GM13976 (cell line): Measurements from ENCODE around the gene SKIC8.

ENCODE experiments used
- DNase-seq: peaks from one replicate; pipeline ENCODE4 v3.0.0; 2012; ENCODE audit warnings: low spot score
- CTCF ChIP-seq: IDR thresholded peaks from 2 replicates; pipeline ENCODE4 v1.5.1; 2012; ENCODE audit warnings: borderline replicate concordance, mild to moderate bottlenecking; ENCODE audit not compliant: insufficient read depth; ENCODE audit errors: extremely low read depth, missing control alignments, control extremely low read depth
- in situ Hi-C: fragments of 300-500 bp; cut with MboI; formaldehyde crosslinking; loops from one replicate; pipeline ENCODE4 v1.12.0; 2022; ENCODE audit warnings: low sequenced_read_pairs, mixed read lengths, inconsistent platforms; ENCODE audit not compliant: unreplicated experiment

Gene SKIC8

GRCh38 chr15:78243491-78243941, 55.9 kb downstream of the SKIC8 start:
- in situ Hi-C loops = loop anchor here (10.0 to 25.0 kb wide), 2 partner anchors 129 to 281 kb away; no protein-coding TSS in a partner anchor
- no peak for DNase-seq
- TF ChIP-seq CTCF = no peak

GRCh38 chr15:78243058-78243457, 56.4 kb downstream of the SKIC8 start:
- no peak for TF ChIP-seq CTCF
- no peak for DNase-seq

GRCh38 chr15:78242128-78242527, 57.3 kb downstream of the SKIC8 start:
- TF ChIP-seq CTCF = no peak
- in situ Hi-C loops = loop anchor here (10.0 to 25.0 kb wide), 2 partner anchors 127 to 280 kb away; no protein-coding TSS in a partner anchor
- DNase-seq = no peak

More at GRCh38 chr15:78243058-78243457, 56.4 kb downstream of the SKIC8 start:
- in situ Hi-C loops = loop anchor here (10.0 to 25.0 kb wide), 2 partner anchors 128 to 281 kb away; no protein-coding TSS in a partner anchor

- in situ Hi-C loops = loop anchor here (10.0 to 25.0 kb wide), 2 partner anchors 126 to 279 kb away; no protein-coding TSS in a partner anchor
Observed at GRCh38 chr15:78241017-78241416, 58.4 kb downstream of the SKIC8 start.

GRCh38 chr15:78239811-78240210, 59.6 kb downstream of the SKIC8 start:
- no peak for TF ChIP-seq CTCF
- DNase-seq = no peak
- in situ Hi-C loops = loop anchor here (10.0 to 25.0 kb wide), 2 partner anchors 125 to 278 kb away; no protein-coding TSS in a partner anchor

More at GRCh38 chr15:78241017-78241416, 58.4 kb downstream of the SKIC8 start:
- peak; percentile 91 for DNase-seq
- TF ChIP-seq CTCF = peak; percentile 84

- in situ Hi-C loops = loop anchor here (25.0 kb wide), 1 partner anchor 275 kb away; no protein-coding TSS in a partner anchor
- DNase-seq = no peak
- no peak for TF ChIP-seq CTCF
Observed at GRCh38 chr15:78237146-78237545, 62.3 kb downstream of the SKIC8 start.
